ENCODE data around the gene TRPV3.
"Not testable (repeated sequence)": the region's sequence is repeated elsewhere in the genome, so short reads cannot be mapped to it uniquely, and the experiment has no call there.

TRPV3 gene

DNA sequence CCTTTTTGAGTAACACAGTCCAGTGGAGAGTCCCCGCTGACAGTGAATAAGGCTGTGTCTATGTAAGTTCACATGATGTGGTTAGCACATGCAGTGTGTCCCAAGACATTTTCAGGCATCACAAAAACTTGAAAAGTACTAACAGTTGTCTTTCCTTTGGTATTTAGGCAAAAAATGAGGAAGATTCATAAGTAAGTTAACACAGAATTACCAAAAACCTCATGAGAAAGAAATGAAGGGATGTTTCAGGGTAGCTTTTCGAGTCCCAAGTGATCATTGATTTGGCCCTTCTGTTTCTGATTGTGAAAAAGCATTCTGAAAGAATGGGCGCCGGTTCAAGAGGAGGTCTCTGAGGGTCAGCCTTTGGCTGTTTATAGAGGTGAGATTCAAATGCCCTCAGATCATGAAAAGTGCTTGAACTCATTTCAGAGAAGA lies 82.3 kb downstream of the TRPV3 start:
- no peak for DNase-seq (ENCODE audit: low read depth)
- no peak overlapping the region for H3K4me3 ChIP-seq (ENCODE audit: low read length)
- no peak for TF ChIP-seq CTCF (conservative IDR thresholded peaks at IDR 0.05; ENCODE audit: low read depth, low read length)

GRCh38 chr17:3474212-3474611 lies 83.4 kb downstream of the TRPV3 start:
- DNase-seq (ENCODE audit: low read depth): no peak
- no peak overlapping the region for H3K4me3 ChIP-seq (ENCODE audit: low read length)
- no peak for TF ChIP-seq CTCF (conservative IDR thresholded peaks at IDR 0.05; ENCODE audit: low read depth, low read length)

GRCh38 chr17:3472137-3472536 lies 85.5 kb downstream of the TRPV3 start:
- TF ChIP-seq CTCF (conservative IDR thresholded peaks at IDR 0.05; ENCODE audit: low read depth, low read length): no peak
- no peak overlapping the region for H3K4me3 ChIP-seq (ENCODE audit: low read length)
- no peak for DNase-seq (ENCODE audit: low read depth)

GRCh38 chr17:3471599-3471998 lies 86.0 kb downstream of the TRPV3 start, which contains the start of gene SPATA22:
Gene SPATA22, minus strand, starts transcription at chr17:3471819. Its CDS starts 2,494 bp downstream, at chr17:3469325.
- no peak within 1 kb of the TSS for H3K4me3 ChIP-seq (ENCODE audit: low read length)
- no peak for TF ChIP-seq CTCF (conservative IDR thresholded peaks at IDR 0.05; ENCODE audit: low read depth, low read length)
- DNase-seq (ENCODE audit: low read depth): no peak

GRCh38 chr17:3469529-3469928 lies 88.1 kb downstream of the TRPV3 start:
- no peak for DNase-seq (ENCODE audit: low read depth)
- no peak for TF ChIP-seq CTCF (conservative IDR thresholded peaks at IDR 0.05; ENCODE audit: low read depth, low read length)
- H3K4me3 ChIP-seq (ENCODE audit: low read length): no peak overlapping the region

DNA sequence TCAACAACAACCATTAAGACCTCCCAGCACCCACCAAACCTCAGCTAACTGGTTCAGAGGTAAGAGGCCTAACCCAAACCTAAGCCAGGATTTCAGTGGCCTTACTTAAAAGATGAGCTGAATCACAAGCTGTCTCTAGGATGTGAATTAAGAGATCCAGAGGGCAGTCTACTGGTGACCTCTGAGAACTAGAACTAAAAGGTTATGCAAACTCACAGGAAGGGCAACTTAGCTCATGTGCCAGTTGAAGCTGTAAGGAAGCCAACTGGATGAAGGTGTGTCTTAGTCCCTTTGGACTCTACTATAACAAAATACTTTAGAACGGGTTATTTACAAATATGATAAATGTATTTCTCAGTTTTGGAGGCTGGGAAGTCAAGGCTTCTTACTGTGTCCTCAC lies 91.3 kb downstream of the TRPV3 start:
- not testable (repeated sequence) for H3K4me3 ChIP-seq (ENCODE audit: low read length); DNase-seq (ENCODE audit: low read depth)
